Astrocyte (in vitro differentiated cells and primary cell): ENCODE results near the gene ARIH1.

Experiments used
- EZH2 ChIP-seq: IDR thresholded peaks from 2 replicates; pipeline ENCODE4 v1.6.1; 2012; ENCODE audit warnings: mild to moderate bottlenecking, low read length, inconsistent platforms; ENCODE audit not compliant: insufficient read depth
- TF ChIP-seq, protein P1 (sequence below): IDR thresholded peaks from 2 replicates; pipeline ENCODE4 v1.5.1; 2011; ENCODE audit warnings: low read depth, mild to moderate bottlenecking, inconsistent platforms, low read length, moderate library complexity; ENCODE audit not compliant: insufficient read depth

DNA sequence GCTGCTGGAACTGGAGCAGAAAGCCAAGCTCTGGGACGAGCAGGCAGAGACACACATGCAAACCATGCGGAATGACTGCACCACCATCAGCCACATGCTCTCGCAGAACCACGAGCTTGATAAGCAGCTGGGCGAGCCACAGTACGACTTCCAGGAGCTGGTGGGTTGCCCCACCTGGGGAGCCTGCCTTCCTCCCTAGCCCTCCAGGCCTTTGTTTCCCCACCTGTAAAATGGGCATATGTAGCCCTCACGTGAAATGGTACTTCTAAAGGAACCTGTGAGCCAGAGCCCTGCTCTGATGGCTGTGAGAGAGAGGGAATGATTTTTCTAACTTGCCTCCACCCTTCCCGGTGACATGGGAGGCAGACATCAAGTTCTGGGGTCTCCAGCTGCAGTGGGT is 135.7 kb downstream of the ARIH1 start:
- TF ChIP-seq EZH2: no peak
- TF ChIP-seq, protein P1, sequence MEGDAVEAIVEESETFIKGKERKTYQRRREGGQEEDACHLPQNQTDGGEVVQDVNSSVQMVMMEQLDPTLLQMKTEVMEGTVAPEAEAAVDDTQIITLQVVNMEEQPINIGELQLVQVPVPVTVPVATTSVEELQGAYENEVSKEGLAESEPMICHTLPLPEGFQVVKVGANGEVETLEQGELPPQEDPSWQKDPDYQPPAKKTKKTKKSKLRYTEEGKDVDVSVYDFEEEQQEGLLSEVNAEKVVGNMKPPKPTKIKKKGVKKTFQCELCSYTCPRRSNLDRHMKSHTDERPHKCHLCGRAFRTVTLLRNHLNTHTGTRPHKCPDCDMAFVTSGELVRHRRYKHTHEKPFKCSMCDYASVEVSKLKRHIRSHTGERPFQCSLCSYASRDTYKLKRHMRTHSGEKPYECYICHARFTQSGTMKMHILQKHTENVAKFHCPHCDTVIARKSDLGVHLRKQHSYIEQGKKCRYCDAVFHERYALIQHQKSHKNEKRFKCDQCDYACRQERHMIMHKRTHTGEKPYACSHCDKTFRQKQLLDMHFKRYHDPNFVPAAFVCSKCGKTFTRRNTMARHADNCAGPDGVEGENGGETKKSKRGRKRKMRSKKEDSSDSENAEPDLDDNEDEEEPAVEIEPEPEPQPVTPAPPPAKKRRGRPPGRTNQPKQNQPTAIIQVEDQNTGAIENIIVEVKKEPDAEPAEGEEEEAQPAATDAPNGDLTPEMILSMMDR: no peak
